ENCODE results near the gene HS6ST3. TPM values are rescaled to one million over a fixed set of nuclear protein-coding genes. Genes with fewer than 3 reads are reported as not detected.

The HS6ST3 gene
- total RNA-seq, 1 donor from 2014 or later: not detected

DNA sequence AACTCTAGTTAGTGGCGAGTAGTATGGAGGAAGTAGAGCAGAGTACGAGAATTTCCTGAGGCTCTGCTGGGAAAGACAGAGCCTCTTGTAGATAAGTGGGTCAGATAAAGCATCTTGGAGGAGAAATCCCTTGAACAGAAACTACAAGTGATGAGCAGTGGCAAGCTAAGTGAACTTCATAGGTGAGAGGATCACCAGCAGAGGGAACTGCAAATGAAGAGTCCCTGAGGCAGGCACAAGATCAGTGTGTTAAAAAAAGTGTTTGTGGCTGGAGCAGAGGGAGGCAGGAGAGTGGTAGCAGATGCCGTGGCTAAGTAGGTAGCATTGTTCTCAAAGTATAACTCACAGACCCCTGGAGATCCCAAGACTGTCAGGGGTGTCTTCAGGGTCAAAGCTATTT lies 437.6 kb downstream of the HS6ST3 start:
- intact Hi-C loops (cut with micrococcal nuclease): no loop called here

DNA sequence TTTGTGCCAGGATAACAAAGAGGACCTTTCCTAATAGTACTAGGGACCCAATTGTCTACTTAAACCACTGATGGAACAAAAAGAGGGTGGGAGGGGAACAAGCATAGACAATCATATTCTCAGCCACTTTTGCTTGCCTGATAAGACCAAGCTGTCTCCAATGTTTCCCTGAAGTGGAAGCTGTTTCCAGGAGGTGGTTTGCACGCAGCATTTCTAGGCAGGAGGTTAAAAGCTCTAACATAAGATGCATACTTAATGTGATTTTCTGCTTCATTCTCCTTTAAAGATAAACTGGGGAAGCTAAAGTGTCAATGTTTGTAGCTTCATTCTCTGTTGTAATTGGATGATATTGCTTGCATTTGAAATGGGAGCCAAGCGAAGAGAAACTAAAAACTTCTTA lies 442.9 kb downstream of the HS6ST3 start:
- intact Hi-C loops (cut with micrococcal nuclease): no loop called here

DNA sequence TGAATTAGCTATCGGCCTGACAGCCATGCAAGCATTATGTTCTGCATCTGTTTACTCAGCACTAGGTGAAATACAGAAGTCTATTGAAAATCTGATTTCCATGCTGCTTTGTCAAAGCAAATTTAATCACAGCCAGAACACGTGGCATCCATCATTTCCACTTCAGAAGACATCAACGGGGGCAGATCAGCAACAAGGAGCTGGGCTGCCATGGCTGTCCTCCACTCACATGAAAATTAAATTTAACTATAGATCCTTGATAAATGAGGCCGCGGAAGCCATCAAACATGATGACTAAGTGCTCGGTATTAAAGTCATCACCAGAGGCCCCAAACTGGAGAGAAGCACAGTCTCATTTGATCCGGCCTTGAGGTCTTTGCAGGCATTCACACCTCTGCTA lies 443.5 kb downstream of the HS6ST3 start:
- intact Hi-C loops (cut with micrococcal nuclease): no loop called here

DNA sequence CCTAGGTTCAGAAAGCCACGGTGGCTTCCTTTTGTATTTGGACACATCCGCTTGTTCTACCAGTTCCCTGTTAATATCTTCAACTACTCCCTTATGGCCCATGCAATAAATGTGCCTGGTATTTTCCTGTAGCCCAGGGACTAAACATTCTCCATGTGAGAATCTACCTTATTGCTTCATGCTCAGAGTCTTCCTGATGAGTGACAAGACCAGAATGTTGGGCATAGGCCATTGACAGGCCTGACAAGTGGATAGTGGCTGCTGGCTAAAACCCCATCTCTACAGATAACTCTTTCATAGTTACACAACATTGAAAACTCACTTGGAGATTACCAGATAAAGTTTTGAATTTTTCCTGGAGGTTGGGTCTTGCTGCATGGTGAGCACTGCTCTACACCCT lies 449.9 kb downstream of the HS6ST3 start:
- intact Hi-C loops (cut with micrococcal nuclease): no loop called here

GRCh38 chr13:96540670-96541069 lies 450.8 kb downstream of the HS6ST3 start:
- intact Hi-C loops (cut with micrococcal nuclease): no loop called here

- intact Hi-C loops (cut with micrococcal nuclease): no loop called here
Measured at GRCh38 chr13:96542986-96543385, 453.1 kb downstream of the HS6ST3 start.

DNA sequence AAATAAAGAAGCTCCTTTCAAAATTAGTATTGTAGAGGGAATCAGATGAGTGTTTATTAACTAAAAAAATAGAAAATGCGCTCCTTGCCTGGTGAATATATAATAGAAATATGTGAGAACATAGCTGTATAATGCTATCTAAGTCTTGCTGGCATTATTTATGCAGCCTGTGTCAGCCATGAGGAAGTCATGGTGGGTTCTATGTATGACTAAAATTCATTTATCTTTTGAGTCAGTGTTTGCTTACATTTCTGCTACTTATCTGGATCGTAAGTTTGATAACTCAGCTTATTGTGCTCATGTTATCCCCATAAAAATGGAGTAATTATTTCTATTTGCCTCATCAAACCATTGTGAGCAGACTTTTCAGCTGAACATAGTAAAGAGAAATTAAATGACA lies 455.1 kb downstream of the HS6ST3 start:
- intact Hi-C loops (cut with micrococcal nuclease): no loop called here

- intact Hi-C loops (cut with micrococcal nuclease): no loop called here
Measured at GRCh38 chr13:96546463-96546862, 456.6 kb downstream of the HS6ST3 start.

- intact Hi-C loops (cut with micrococcal nuclease): no loop called here
Measured at GRCh38 chr13:96551546-96551945, 461.6 kb downstream of the HS6ST3 start.

- intact Hi-C loops (cut with micrococcal nuclease): no loop called here
Measured at GRCh38 chr13:96552559-96552958, 462.7 kb downstream of the HS6ST3 start.

- intact Hi-C loops (cut with micrococcal nuclease): no loop called here
Measured at GRCh38 chr13:96553796-96554195, 463.9 kb downstream of the HS6ST3 start.

DNA sequence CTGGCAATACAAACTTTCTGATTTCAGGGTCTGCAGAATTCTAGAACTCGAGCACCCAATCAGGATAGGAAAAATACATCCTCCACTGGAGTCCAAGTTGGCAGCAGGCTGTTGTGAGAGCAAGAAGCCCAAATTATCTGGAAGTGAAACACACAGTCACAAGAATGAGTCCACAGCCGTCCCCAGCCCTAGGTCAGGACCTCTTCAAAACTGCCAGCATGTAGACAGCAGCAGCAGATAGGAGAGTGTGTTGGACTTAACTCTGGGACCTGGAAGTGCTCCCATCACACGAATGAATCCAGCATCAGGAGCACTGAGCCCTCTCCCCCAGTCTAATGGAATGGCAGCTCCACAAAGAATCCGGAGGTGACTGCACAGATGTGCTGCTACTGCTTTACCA lies 483.7 kb downstream of the HS6ST3 start:
- intact Hi-C loops (cut with micrococcal nuclease): no loop called here

GRCh38 chr13:96575423-96576320 lies 485.8 kb downstream of the HS6ST3 start:
- intact Hi-C loops (cut with micrococcal nuclease): no loop called here

- intact Hi-C loops (cut with micrococcal nuclease): no loop called here
Measured at GRCh38 chr13:96581741-96582140, 491.8 kb downstream of the HS6ST3 start.

DNA sequence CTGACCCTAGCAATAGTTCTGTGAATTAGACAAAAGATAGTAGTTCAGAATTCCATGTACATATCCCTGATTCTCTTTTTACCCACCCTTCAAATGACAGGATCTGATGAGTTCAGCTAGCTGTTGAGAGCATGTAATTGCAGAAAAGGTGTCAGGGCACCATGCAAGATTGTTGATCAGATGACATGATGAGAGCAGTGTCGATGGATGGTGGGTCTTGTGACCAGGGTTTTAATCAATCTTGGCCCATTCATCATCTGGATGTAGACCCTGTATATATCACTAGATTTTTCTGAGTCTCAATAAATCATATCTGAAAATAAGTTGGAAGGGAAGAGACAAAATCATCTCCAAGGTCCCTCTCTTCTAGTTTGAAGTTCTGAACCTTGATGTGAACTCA lies 525.3 kb downstream of the HS6ST3 start:
- intact Hi-C loops (cut with micrococcal nuclease): no loop called here

GRCh38 chr13:96617528-96617927 lies 527.6 kb downstream of the HS6ST3 start:
- intact Hi-C loops (cut with micrococcal nuclease): no loop called here

DNA sequence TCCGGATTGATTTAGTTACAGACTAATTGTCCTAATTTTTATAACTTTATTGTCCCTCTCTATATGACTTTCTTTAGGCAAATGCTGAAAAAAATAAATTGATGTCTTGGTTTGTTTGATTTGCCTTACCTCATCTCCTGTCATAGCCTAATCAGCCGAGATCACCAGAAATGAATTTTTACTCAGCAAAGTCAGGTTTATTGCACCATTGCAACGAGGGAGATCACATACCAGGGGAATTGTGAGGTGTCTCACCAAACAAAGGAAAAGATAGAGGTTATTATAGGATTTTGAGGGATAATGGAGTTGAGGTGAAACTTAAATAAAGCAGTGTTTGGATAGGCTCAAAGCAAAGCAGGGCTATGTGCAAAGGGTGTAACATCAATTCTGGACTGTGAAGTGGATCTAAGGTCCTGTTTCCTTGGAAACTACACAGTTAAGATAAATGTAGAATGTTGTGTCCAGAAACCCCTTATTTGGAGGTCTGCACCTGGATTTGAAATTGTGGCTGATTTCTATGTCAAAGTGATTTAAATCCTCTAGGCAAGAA lies 531.8 kb downstream of the HS6ST3 start:
- intact Hi-C loops (cut with micrococcal nuclease): no loop called here

DNA sequence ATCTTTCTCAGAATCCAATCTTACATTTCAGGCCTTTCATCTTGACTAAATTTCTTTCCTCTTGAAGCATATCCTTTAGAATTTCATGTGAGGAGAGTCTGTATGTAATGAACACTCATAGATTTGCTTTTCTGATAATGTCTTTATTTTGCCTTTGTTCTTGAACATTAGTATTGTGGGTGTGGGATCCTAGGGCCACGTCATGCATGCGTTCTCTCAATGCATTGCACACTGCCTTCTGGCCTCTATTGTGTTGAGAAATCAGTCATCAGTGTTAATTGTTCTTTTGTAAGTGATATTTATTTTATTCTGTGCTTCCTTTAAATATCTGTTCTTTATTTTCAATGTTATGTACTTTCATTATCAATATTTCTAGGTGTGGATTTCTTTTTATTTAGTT lies 539.4 kb downstream of the HS6ST3 start:
- intact Hi-C loops (cut with micrococcal nuclease): no loop called here

GRCh38 chr13:96632536-96633320 lies 542.8 kb downstream of the HS6ST3 start:
- intact Hi-C loops (cut with micrococcal nuclease): no loop called here

DNA sequence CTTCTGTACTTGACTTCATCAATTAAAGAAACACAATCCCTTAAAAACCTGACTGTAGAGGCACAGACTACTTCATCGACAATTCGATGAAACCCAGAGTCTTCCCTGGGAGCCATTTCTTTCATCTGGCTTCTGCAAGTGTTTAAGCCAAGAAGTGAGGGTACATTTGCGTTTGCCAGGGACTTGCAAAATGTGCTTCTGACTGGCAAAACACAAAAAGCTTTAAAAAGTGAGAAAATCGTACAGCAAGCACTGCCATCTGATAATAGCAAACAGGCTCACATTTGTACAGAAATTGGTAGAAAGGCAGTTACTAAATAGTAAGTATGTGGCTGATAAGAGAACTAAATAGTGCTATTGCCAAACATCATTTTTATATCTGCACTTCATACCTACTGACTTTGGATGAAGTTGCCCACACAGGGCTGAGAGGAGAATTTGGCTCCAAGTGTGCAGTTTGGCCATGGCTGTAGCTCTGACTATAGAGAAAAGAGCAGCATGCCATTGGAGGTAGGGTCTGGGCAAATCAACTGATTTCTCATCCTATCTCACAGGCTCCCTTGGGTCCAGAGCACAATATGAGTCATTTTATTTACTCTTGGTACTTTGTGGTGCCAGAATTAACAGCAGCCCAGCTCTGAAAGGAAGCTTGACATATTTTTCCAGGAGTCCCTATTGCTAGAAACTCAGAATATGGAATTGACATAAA lies 546.2 kb downstream of the HS6ST3 start:
- intact Hi-C loops (cut with micrococcal nuclease): no loop called here

DNA sequence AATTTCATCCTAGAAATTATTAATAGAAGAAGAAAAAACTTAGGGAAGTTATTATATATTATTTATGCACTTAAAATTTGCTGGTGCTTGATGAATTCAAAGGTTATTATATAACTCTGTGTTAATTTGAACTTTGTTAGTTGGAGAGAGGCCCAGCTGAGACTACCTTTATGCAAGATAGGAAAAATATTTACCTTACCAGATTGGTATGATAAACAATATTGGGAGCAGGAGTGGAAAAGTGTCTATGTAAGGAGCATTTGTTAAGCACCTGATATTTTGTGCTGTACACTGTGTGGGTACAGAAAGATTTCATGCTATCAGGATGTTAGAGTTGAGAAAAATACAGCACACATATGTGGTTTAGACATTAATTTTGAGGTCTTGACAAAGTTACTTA lies 547.1 kb downstream of the HS6ST3 start:
- intact Hi-C loops (cut with micrococcal nuclease): no loop called here

GRCh38 chr13:96646101-96646500 lies 556.2 kb downstream of the HS6ST3 start:
- intact Hi-C loops (cut with micrococcal nuclease): no loop called here

All from T-helper 1 cell treated with Interleukin-12 subunit alpha and Interleukin-12 subunit beta and Interleukin-4 antibody, amounts not matched to agents 30 ng/mL and 1 ng/mL, for 36 hours (primary cell).